HG02588 (cell line): Measurements from ENCODE around the gene LIX1L.
A peak's percentile ranks its signal among the peaks of the same experiment; 100 is the strongest.
"Not testable (repeated sequence)": the region's sequence is repeated elsewhere in the genome, so short reads cannot be mapped to it uniquely, and the experiment has no call there.

Source experiments
- ATAC-seq: cut with Tn5 transposase; IDR thresholded peaks from one replicate; pipeline ENCODE4 v1.9.1; 2021; ENCODE audit warnings: mild to moderate bottlenecking, moderate library complexity; ENCODE audit not compliant: unreplicated experiment

LIX1L gene

DNA sequence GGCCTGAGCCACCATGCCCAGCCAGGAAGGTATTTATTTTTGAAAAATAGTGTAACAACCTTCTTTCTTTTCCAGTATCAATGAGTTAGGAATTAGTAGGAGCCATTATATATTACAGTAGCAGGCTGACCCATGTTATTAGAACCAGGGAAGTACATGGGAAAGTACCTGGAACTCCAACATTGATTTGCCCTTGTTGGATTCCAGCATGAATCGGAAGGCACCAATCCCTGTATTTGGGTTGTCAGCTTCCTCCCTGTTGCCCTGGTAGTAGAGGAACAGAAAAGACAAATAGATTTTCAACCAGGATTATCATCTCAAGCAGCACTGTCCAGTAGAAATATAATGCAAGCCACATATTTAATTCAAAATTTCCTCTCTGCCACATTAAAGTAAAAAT lies 20.4 kb downstream of the LIX1L start:
- no peak for ATAC-seq

- ATAC-seq = no peak
Observed at GRCh38 chr1:145936247-145936646, 21.6 kb downstream of the LIX1L start.

GRCh38 chr1:145935708-145936107 lies 22.1 kb downstream of the LIX1L start:
- ATAC-seq = no peak

GRCh38 chr1:145932522-145933009 lies 25.3 kb downstream of the LIX1L start:
- ATAC-seq = not testable (repeated sequence)

DNA sequence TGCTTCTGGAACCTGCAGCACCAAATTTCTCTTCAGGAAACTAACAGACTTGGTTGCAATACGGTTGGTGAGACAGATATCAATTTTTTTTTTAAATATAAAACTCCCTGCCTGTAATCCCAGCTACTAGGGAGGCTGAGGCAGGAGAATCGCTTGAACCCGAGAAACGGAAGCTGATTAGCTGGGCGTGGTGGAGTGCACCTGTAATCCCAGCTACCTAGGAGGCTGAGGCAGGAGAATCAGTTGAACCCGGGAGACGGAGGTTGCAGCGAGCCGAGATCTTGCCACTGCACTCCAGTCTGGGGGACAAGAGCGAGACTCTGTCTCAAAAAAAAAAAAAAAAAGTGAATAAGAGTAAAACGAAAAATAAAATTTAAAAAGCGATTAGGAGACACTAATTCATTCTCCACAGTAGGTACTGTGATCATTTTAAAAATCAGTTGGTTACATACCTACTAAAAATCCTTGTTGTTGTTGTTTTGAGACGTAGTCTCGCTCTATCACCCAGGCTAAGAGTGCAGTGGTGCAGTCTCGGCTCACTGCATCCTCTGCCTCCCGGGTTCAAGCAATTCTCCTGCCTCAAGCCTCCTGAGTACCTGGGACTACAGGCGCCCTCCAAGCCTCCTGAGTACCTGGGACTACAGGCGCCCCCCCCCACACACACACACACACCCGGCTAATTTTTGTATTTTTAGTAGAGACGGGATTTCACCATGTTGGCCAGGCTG lies 29.7 kb downstream of the LIX1L start:
- no peak for ATAC-seq

DNA sequence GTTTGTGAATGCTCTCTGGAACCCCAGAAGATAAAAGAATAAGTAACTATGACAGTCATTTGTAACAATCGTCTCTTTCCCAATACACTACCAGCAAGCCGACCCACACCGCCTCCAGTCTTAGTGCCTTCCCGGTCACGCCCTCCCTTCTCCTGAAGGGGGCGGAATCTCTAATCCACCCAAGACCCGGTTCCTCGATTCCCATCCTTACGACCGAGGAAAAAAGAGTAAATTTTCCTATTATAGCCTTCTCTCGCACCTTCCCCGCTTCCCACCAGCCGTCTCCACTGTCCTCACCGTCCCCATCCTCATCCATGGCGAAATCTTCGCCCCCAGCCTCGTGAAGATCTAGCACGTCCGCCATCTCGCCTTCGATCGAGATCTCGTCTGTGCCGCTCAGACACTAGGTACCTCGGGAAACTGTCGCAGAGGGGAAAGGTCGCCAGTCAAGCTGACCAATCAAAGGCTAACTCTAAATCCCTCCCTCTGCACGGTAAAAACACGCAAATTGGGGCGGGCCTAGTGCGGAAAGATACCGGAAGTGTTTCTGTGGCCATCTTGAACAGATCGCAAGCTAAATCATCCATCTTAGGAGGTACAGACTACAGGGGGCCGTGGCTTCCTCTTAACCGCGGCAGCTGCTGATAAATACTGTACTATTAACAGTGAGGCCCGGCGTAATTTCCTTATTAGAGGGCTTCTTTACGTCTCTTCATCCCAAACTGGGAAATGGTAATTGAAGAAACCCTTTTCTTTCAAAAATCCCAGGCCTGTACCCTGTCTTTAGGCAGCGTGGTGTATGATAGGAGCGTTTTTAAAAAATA lies 30.5 kb downstream of the LIX1L start, which contains the start of gene RBM8A:
RBM8A (minus strand) TSS at position 422 of the 824 bp plus-strand sequence; CDS start at position 364, 58 bp downstream.
- peak; percentile 91 for ATAC-seq

DNA sequence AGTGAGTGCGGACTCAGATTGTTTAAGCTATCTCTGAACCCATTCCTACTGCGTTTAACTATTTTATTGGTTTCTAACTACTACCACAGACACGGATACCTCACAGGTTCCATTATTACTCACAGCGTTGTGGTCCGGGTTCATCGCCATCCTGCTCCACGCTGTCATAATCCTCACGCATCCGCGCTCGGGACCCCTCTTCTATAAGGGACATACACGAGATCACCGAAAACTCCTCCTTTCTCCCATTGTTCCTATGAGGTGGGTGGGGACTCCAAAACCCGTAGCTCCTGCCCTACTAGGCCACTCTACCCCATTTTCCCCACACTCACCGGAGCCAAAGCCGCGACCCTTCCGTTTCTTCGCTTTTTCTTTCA lies 31.1 kb downstream of the LIX1L start:
- ATAC-seq = no peak

DNA sequence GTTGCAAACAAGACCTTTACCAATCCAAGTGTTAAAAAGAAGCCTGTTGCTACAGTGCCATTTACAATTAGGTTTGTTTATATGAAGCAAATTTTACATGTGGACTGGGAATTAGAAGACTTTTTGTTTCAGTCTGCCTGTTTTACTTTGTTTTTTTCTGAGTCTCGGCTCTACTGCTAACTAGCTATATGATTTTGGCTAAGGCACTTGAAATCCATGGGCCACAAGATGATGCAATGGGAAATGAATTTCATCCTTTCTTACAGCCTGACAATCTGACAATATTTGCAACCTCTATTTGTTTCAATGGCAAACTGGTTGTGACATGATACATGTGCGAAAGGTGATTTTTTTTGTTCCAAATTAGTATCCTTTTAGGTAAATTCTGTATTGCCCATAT lies 35.6 kb downstream of the LIX1L start:
- ATAC-seq = no peak

GRCh38 chr1:145920297-145920696 lies 37.5 kb downstream of the LIX1L start:
- ATAC-seq = not testable (repeated sequence)

DNA sequence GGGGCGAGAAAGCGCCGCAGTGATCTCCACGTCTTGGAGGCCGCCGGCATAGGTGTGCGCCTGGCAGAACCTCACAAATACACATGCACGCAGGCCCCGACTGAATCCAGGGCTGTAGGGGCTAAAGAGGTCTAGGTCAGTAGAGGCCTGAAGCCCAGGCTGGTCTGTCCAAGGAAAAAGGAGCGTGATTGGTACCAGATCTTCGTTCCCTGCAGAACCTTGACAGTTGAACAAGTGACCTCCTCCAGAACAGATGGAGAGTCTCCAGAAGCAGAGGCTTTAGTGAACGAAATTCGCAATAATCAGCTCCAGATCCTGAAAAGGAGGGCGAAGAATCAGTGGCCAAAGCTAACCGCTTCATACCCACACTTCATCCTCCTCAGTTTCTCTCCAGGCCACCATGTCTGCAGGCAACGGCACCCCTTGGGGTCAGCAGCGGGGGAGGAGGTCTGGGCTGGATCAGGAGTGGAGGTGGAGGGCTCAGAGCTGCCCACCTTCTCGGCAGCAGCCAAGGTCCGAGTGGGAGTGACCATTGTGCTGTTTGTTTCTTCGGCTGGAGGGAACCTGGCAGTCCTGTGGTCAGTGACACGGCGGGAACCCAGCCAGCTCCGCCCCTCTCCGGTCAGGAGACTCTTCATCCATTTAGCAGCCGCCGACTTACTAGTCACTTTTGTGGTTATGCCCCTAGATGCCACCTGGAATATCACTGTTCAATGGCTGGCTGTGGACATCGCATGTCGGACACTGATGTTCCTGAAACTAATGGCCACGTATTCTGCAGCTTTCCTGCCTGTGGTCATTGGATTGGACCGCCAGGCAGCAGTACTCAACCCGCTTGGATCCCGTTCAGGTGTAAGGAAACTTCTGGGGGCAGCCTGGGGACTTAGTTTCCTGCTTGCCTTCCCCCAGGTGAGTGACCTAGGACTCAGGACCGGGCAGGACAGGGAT lies 38.6 kb downstream of the LIX1L start:
- peak; percentile 81 for ATAC-seq

DNA sequence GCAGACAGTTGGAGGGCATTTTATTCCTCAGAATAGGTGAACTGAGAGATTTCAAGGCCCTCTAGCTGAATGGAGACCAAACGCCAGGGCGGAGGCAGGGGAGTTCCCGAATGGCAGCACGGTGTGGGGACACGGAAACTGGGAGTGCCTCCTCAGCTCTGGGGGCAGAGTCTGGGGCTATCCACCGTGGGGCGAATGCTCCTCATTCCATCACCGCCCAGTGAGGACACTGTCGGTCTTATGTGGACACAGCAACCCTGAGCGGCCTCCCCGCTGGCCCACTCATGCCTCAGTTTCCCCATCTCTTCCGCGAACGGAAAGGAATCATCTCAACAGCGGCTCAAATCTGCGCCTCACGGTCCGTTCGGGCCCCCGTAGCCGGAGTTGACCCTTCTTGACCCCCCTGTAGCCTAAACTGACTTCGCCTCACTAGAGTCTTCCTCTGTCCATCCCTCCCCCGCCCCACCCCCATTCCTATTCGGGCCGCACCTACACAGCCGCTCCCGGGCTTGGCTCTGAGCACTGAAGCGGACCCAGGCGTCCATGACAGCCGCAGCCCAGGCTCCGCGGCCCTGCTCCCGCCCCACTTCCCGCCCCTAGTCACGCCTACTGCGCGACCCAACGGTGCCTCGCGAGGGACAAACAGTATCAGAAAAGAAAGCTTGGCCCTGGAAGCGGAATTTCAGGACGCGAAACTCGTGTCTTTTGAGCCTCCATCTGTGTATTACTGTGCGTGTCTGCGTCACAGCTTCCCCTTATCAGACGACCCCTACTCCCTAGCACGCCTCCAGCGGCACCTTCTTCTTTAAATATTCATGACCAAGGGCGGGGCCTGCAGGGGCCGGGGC lies 39.4 kb downstream of the LIX1L start, which contains the start of gene PEX11B:
PEX11B (minus strand) TSS at position 574 of the 848 bp plus-strand sequence; CDS start at position 545, 29 bp downstream.
- ATAC-seq = peak; percentile 80

GRCh38 chr1:145917595-145917994 lies 40.2 kb downstream of the LIX1L start:
- ATAC-seq = no peak

- ATAC-seq = no peak
Observed at GRCh38 chr1:145916745-145917144, 41.1 kb downstream of the LIX1L start.

DNA sequence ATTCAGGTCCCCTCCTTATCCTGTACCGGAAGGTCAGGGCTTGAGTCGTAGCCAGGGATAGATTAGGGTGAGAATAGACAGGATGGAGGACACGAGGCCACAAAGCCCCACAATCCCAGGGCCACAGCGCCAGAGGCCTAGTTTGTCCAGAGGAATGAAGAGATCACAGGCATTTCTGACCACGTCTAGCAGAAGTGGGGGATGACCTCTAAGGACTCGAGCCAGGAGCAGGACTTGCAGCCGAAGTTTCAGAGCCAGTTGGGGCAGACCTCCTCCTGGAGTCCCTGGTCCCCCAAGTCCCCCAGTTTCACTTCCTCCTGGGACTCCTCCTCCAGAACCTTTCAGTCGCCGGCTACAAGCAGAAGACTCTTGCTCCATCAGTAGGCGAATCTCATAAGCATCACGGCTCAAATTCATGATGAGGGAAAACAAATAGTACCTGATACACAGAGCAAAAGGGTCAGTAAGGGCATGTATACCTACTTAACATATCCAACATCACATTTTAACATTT lies 45.6 kb downstream of the LIX1L start:
- ATAC-seq = no peak

- no peak for ATAC-seq
Observed at GRCh38 chr1:145908653-145909052, 49.2 kb downstream of the LIX1L start.

DNA sequence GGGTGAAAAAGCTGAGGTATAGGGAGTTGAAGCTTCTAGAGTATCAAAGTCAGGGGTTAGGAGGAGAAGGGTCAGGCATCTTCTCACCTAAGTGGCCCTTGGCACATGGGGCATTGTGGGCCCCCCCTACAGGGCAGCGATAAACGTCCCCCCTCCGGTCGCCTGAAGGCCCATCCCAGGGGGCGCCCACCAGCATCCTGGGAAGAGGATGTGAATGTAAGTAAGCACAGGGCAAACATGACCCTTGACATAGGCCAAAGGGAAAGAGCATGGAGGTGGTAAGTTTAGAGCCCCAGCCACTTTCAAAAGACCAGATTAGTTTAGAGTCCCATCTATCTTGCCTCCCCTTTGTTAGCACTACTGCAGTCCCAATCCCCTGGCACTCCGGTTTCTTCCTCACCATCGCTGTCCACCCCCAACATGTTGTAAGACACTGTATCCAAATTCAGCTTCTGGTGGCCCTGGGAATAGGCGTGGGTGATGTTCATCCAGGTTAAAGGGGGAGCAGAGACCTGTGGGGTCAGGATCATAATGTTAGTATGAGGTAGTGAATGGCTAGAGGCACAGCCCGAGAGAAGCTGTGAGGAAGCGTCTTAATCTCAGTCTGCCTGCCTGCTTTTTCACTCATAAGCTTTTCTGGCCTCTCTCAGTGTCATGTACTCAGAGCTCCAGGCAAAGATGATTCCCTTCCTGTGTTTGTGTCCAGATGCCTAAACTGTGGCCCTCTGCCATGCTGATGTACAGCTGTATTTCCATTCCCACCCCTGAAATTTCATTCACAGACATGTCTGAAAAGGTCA lies 50.7 kb downstream of the LIX1L start:
- no peak for ATAC-seq

DNA sequence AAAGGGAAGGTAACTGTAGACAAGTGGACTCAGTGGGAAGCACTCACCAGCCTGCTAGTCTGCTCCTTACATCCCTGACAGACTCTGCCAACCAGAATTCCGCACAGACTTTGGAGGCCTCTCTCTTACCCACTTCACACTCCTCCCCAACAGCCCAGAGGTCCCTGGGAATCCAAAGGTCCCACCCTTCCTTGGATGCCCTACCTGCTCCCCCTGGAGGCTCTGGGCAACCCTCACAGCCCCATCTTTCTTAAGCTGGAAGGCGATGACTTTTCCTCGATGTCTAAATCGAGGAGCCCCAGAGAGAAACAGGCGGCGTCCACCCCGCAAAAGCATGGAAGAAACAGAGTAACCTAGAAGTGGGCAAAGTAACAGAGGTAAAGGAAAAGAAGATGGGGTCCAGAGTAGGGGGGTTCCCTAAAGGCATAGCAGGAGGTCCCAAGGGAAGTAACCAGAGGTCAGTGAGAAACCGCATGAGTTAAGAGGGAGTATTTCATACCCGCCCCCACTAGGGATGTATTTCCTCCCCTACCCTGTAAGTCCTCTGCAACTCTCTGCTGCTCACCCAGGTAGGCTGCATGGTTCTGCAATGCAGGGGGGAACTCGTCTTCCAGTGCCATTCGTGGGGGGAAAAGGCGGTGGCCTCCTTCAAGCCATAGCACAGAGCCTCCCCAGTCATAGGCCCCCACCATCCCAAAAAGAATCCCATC lies 56.4 kb downstream of the LIX1L start:
- no peak for ATAC-seq

DNA sequence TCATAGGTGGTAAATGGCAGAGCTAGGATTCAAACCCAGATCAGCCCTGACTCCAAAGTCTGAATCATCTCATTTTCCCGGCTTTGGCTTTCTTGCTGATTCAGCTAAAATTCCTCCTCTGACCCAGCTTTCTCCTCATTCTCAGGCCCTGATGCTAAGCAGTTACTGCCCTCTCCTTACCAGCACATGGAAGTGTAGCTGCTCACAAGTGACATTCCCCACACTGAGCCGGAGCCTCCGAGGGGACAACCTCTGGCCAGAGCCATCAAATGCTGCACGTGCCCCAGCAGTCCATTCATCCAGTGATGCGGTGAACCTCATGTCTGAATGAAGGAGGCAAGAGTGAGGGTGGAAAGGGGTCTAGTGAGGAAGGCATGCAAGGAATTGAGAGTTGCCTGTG lies 59.1 kb downstream of the LIX1L start:
- no peak for ATAC-seq
